ENCODE results near the gene IDI2. TPM values are rescaled to one million over a fixed set of nuclear protein-coding genes. Genes with fewer than 3 reads are reported as not detected.

IDI2 gene
- total RNA-seq, 2 donors from 2014 or later: not detected

DNA sequence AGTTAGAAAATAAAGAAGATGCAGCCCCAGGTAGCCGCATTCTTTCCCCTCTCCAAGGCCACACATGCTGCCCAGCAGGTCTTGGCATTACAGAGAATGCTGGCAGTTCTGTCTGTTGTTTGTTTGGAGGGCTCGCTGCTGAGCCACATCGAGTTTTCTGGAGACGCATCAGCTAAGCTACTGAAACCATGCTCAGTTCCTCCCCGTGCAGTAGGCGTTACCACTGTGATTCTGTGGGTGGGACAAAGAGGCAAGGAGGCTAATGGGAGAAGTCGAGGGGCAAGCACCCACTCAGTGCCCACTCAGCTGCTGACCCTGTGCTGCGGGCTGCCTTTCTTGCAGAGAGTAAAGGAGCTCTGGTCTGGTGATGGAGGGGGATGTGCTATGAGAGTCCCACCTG is 52.9 kb downstream of the IDI2 start:
- no peak for DNase-seq (ENCODE audit: low spot score)

DNA sequence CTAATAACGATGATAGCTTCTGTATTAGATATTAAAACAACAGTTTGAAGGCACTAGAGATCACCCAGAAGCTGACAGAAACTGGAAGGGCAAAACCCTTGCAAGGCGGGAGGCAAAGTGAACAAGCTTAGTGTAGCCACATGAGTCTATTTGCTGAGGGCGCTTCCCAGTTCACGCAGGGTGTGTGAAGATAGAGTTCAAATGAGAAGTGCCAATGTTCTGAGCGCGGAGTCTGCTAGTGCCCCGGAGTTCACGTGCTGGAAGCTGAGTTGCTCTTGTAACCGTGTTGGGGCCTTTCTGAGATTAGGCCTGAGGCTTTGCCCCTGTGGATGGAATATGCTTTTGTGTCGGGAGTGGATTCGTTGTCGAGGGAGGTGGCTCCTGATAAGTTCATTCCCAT is 54.0 kb downstream of the IDI2 start:
- no peaks in the 10 kb centered on the region for H3K36me3 ChIP-seq
- TF ChIP-seq, protein P1, sequence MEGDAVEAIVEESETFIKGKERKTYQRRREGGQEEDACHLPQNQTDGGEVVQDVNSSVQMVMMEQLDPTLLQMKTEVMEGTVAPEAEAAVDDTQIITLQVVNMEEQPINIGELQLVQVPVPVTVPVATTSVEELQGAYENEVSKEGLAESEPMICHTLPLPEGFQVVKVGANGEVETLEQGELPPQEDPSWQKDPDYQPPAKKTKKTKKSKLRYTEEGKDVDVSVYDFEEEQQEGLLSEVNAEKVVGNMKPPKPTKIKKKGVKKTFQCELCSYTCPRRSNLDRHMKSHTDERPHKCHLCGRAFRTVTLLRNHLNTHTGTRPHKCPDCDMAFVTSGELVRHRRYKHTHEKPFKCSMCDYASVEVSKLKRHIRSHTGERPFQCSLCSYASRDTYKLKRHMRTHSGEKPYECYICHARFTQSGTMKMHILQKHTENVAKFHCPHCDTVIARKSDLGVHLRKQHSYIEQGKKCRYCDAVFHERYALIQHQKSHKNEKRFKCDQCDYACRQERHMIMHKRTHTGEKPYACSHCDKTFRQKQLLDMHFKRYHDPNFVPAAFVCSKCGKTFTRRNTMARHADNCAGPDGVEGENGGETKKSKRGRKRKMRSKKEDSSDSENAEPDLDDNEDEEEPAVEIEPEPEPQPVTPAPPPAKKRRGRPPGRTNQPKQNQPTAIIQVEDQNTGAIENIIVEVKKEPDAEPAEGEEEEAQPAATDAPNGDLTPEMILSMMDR (IDR thresholded peaks at IDR 0.05): no peak
- no peak overlapping the region for H3K27ac ChIP-seq
- DNase-seq (ENCODE audit: low spot score) (no peak), ATAC-seq (ENCODE audit: insufficient number of reproducible peaks, low FRiP score, low read depth) (no peak)
- H3K4me3 ChIP-seq: no peak overlapping the region
- H3K9me3 ChIP-seq: no peaks in the 10 kb centered on the region
- H3K27me3 ChIP-seq (replicated peaks; ENCODE audit: insufficient read depth): no peaks in the 10 kb centered on the region
- H3K4me1 ChIP-seq (ENCODE audit: control insufficient read depth in 1 of 2, low read depth in 2 of 2): peaks cover 5 to 9% of the 10 kb centered on the region in 2 donors

More for the DNA sequence above, 52.9 kb downstream of the IDI2 start:
- H3K4me1 ChIP-seq (ENCODE audit: control insufficient read depth in 1 of 2, low read depth in 2 of 2): peaks cover 5 to 9% of the 10 kb centered on the region in 2 donors
- TF ChIP-seq, protein P1 (IDR thresholded peaks at IDR 0.05): no peak
- H3K27ac ChIP-seq: no peak overlapping the region
- no peaks in the 10 kb centered on the region for H3K27me3 ChIP-seq (replicated peaks; ENCODE audit: insufficient read depth)
- ATAC-seq (ENCODE audit: insufficient number of reproducible peaks, low FRiP score, low read depth): no peak
- H3K9me3 ChIP-seq: no peaks in the 10 kb centered on the region
- no peak overlapping the region for H3K4me3 ChIP-seq
- no peaks in the 10 kb centered on the region for H3K36me3 ChIP-seq

DNA sequence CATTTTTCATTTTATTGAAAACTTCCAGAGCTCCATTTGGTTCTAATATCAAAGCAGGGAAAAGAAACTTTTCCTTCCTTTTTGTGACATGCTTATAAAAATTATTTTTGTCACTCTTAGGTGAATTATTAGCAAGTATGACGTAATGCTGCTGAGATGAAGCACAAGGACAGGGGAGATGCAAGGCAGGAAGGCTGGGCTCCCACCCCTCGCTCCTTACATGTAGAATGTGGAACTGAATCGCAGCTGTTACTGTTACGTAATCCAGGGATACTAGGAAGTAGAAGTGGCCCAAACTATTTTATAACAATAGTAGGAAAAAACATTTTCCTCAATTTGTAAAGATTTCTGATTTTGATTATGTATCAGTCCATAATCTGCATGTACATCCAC is 54.5 kb downstream of the IDI2 start:
- Histone ChIP-seq H3K36me3 (no peaks in the 10 kb centered on the region), H3K4me1 (ENCODE audit: control insufficient read depth in 1 of 2, low read depth in 2 of 2) (peaks cover 5 to 9% of the 10 kb centered on the region in 2 donors), H3K27ac (no peak overlapping the region), H3K27me3 (replicated peaks; ENCODE audit: insufficient read depth) (no peaks in the 10 kb centered on the region), H3K9me3 (no peaks in the 10 kb centered on the region), H3K4me3 (no peak overlapping the region)
- no peak for ATAC-seq (ENCODE audit: insufficient number of reproducible peaks, low FRiP score, low read depth)
- TF ChIP-seq, protein P1 (IDR thresholded peaks at IDR 0.05): no peak
- no peak for DNase-seq (ENCODE audit: low spot score)

DNA sequence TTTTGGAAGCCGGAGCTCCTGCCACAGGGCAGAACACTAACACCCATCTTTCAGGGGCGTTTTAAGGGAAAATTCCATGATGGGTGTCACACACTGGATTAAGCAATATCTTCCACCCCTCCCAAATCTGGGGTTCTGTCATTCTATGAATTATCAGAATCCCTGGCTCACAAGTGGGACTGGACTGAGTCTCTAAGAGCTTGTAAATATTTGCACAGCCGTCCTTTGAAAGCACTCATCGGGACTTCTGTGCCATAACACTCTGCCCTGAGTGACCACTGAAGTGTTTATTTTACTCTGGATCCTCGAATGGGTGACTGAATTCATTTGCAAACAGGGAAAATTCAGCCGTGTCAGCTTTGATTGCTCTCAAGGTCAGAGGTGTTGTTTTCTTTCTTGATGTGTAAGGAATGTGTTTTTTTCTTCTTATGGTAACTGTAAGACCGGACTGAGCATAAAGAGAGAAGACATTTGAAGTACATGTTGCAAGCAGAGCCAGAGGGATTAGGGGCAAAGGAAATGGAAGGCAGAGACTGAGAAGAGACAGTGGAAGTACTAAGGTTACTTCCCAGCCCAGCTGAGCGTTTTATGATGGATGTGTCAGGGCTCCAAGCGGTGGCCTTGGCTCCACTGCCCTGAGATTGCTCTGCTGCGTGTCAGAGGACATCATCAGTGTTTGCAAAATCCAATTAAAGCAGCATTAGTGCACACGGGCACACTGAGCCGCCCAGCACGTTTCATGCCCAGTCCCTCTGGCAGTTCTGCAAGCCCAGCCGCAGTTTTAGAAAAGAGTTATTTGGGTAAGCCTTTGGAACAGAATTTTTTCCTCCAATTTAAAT is 55.1 kb downstream of the IDI2 start:
- H3K27ac ChIP-seq: no peak overlapping the region
- no peaks in the 10 kb centered on the region for H3K9me3 ChIP-seq
- DNase-seq (ENCODE audit: low spot score) (no peak), ATAC-seq (ENCODE audit: insufficient number of reproducible peaks, low FRiP score, low read depth) (no peak)
- no peaks in the 10 kb centered on the region for H3K36me3 ChIP-seq
- no peaks in the 10 kb centered on the region for H3K27me3 ChIP-seq (replicated peaks; ENCODE audit: insufficient read depth)
- TF ChIP-seq, protein P1 (IDR thresholded peaks at IDR 0.05): no peak
- H3K4me1 ChIP-seq (ENCODE audit: control insufficient read depth in 1 of 2, low read depth in 2 of 2): peaks cover 5 to 9% of the 10 kb centered on the region in 2 donors
- H3K4me3 ChIP-seq: peak overlapping the region; percentile 2

DNA sequence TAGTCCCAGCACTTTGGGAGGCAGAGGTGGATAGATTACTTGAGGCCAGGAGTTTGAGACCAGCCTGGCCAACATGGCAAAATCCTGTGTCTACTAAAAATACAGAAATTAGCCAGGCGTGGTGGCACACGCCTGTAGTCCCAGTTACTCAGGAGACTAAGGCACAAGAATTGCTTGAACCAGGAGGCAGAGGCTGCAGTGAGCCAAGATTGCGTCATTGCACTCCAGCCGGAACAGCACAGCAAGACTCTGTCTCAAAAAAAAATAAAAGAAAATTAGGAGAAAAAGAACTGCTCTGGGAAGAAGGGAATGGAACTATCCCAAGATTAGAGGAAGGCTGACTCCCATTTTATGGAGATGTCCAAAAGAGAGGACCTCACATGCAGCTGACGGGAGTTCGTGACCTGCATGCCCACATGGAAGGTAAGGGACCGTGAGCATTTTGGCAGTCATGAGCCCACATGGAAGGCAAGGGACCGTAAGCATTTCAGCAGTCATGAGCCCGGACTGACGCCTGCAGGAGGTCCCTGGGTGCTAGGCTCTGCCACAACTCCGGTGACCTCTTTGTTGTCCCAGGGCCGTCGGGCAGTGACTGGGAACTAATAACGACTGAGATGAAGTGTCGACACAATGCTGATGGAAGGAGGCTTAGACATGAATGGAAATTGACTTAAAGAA is 56.0 kb downstream of the IDI2 start:
- TF ChIP-seq, protein P1 (IDR thresholded peaks at IDR 0.05): no peak
- ATAC-seq (ENCODE audit: insufficient number of reproducible peaks, low FRiP score, low read depth) (no peak), DNase-seq (ENCODE audit: low spot score) (no peak)
- no peak overlapping the region for H3K27ac ChIP-seq
- H3K27me3 ChIP-seq (replicated peaks; ENCODE audit: insufficient read depth): no peaks in the 10 kb centered on the region
- H3K36me3 ChIP-seq: no peaks in the 10 kb centered on the region
- H3K4me1 ChIP-seq (ENCODE audit: control insufficient read depth in 1 of 2, low read depth in 2 of 2): peaks cover 5 to 9% of the 10 kb centered on the region in 2 donors
- no peak overlapping the region for H3K4me3 ChIP-seq
- H3K9me3 ChIP-seq: no peaks in the 10 kb centered on the region
